ENCODE measurements around the gene PEAR1.

The PEAR1 gene

DNA sequence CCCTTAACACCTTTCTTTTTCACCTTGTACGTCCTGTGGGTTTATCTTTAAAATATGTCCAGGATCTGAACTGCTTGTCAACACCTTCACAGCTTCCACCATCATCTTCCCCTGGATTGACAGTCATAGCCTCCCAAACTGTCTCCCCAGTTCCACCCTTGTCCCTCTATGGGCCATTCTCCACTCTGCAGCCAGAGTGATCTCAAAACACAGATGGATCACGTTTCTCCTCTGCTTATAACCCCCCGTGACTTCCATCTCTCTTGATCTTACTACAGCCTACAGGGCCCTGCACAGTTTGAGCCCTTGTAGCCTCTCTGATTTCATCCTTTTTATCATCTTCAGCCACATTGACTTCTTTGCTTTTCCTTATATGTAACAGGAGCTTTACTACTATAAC lies 38.9 kb upstream of the PEAR1 start:
- no peak overlapping the region for H3K4me2 ChIP-seq (ENCODE audit: low read length)
- H3K18ac ChIP-seq (ENCODE audit: low read length) = no peak overlapping the region
- no peak overlapping the region for H2BK120ac ChIP-seq (ENCODE audit: insufficient read depth, low read length, poor library complexity)
- H4K8ac ChIP-seq (ENCODE audit: low read depth, low read length) = no peak overlapping the region
- H3K4ac ChIP-seq (ENCODE audit: low read depth, low read length) = no peak overlapping the region
- no CpG with 5 or more reads among the region's 3 CpGs for WGBS (ENCODE audit: extremely low coverage, insufficient coverage, insufficient read length)
- H2BK12ac ChIP-seq (ENCODE audit: low read length) = no peak overlapping the region
- H3K23ac ChIP-seq (ENCODE audit: low read length) = no peak overlapping the region
- no peak overlapping the region for H2AFZ ChIP-seq (ENCODE audit: insufficient read depth, low read length, poor library complexity)
- H4K12ac ChIP-seq (ENCODE audit: low read depth, low read length) = no peak overlapping the region
- no peak overlapping the region for H2AK5ac ChIP-seq (ENCODE audit: low read length)
- no peaks in the 10 kb centered on the region for H3K36me3 ChIP-seq (ENCODE audit: control insufficient read depth in 1 of 2, insufficient read depth in 2 of 2, low read length in 2 of 2)
- no peaks in the 10 kb centered on the region for H3K79me1 ChIP-seq (ENCODE audit: low read length)
- no peaks in the 10 kb centered on the region for H3K79me2 ChIP-seq (ENCODE audit: control insufficient read depth, insufficient read depth, low read length, poor library complexity)
- no peak for DNase-seq
- H3K27ac ChIP-seq (ENCODE audit: low read depth, low read length) = no peak overlapping the region
- H3K14ac ChIP-seq (ENCODE audit: low read length) = no peak overlapping the region
- H4K91ac ChIP-seq (ENCODE audit: low read depth, low read length) = no peak overlapping the region
- no peak overlapping the region for H2BK5ac ChIP-seq (ENCODE audit: low read depth, low read length, poor library complexity)
- H3K4me3 ChIP-seq (ENCODE audit: low read depth, low read length) = no peak overlapping the region
- H3K4me1 ChIP-seq (ENCODE audit: control insufficient read depth in 1 of 2, insufficient read depth in 2 of 2, low read length in 2 of 2) = peaks cover 0 to under 1% of the 10 kb centered on the region in 2 experiments
- peaks cover 11% of the 10 kb centered on the region for H3K9me3 ChIP-seq (ENCODE audit: insufficient read depth, low read depth, low read length)
- H3K9ac ChIP-seq (ENCODE audit: low read length) = no peak overlapping the region
- H3K27me3 ChIP-seq (ENCODE audit: insufficient read depth, low read length) = peaks cover 35% of the 10 kb centered on the region

DNA sequence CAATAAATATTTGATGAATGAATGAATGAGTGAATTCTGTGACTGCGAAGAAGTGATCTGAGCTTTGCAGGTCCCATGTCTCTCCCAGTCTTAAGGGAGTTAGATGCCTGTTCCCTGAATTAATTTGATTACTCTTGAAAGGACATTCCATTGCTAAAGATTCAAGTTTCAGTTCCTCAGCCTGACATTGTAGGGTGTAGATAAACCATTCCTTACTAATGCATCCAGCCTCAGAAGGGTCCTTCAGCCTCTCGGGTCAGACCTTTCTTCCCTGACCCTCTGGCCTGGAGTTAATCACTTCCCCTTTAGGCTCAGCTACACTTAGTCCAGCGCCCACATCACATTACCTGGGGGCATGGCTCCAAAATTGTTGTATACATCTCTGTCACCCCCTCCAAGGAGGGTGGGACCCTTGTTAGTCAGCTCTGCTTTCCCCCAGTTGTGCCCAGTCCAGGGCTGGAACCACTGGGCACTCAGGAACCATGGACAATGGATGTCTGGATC lies 37.2 kb upstream of the PEAR1 start:
- Histone ChIP-seq H4K91ac (ENCODE audit: low read depth, low read length) (no peak overlapping the region), H3K4ac (ENCODE audit: low read depth, low read length) (no peak overlapping the region), H3K79me2 (ENCODE audit: control insufficient read depth, insufficient read depth, low read length, poor library complexity) (no peaks in the 10 kb centered on the region), H2AK5ac (ENCODE audit: low read length) (no peak overlapping the region), H3K18ac (ENCODE audit: low read length) (no peak overlapping the region), H3K36me3 (ENCODE audit: control insufficient read depth in 1 of 2, insufficient read depth in 2 of 2, low read length in 2 of 2) (no peaks in the 10 kb centered on the region), H3K23ac (ENCODE audit: low read length) (no peak overlapping the region), H3K27me3 (ENCODE audit: insufficient read depth, low read length) (peaks cover 48% of the 10 kb centered on the region), H2BK120ac (ENCODE audit: insufficient read depth, low read length, poor library complexity) (no peak overlapping the region), H2BK5ac (ENCODE audit: low read depth, low read length, poor library complexity) (no peak overlapping the region), H3K4me1 (ENCODE audit: control insufficient read depth in 1 of 2, insufficient read depth in 2 of 2, low read length in 2 of 2) (peaks cover 4 to 10% of the 10 kb centered on the region in 2 experiments), H2BK12ac (ENCODE audit: low read length) (no peak overlapping the region), H3K27ac (ENCODE audit: low read depth, low read length) (no peak overlapping the region), H3K9me3 (ENCODE audit: insufficient read depth, low read depth, low read length) (peaks cover 13% of the 10 kb centered on the region), H3K4me2 (ENCODE audit: low read length) (no peak overlapping the region), H4K8ac (ENCODE audit: low read depth, low read length) (no peak overlapping the region), H3K9ac (ENCODE audit: low read length) (no peak overlapping the region), H3K14ac (ENCODE audit: low read length) (no peak overlapping the region), H2AFZ (ENCODE audit: insufficient read depth, low read length, poor library complexity) (no peak overlapping the region), H3K4me3 (ENCODE audit: low read depth, low read length) (no peak overlapping the region), H4K12ac (ENCODE audit: low read depth, low read length) (no peak overlapping the region), H3K79me1 (ENCODE audit: low read length) (no peaks in the 10 kb centered on the region)
- no CpG with 5 or more reads among the region's 3 CpGs for WGBS (ENCODE audit: extremely low coverage, insufficient coverage, insufficient read length)
- DNase-seq = no peak

DNA sequence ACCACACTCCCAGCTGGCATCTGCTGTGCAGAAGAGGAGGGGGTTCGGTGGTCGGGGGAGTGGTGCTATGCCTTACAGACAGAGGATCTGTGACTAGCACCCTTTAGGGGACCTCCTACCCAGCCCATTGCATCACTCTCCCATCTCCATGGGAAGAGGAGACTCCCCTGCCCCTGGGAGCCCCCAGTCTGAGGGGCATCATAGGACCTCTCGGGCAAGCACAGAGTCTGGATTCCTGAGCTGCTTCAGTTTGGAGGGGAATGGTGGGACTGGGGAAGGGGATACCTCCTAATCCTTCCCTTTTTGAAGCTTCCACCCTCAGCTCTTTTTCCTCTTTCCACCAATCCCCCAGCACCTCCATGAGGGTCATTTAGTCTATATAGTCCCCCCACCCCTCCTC lies 36.0 kb upstream of the PEAR1 start:
- no CpG with 5 or more reads among the region's 3 CpGs for WGBS (ENCODE audit: extremely low coverage, insufficient coverage, insufficient read length)
- Histone ChIP-seq H3K27ac (ENCODE audit: low read depth, low read length) (no peak overlapping the region), H3K9me3 (ENCODE audit: insufficient read depth, low read depth, low read length) (peaks cover 13% of the 10 kb centered on the region), H3K36me3 (ENCODE audit: control insufficient read depth in 1 of 2, insufficient read depth in 2 of 2, low read length in 2 of 2) (no peaks in the 10 kb centered on the region), H3K18ac (ENCODE audit: low read length) (no peak overlapping the region), H2BK12ac (ENCODE audit: low read length) (no peak overlapping the region), H2AK5ac (ENCODE audit: low read length) (no peak overlapping the region), H4K91ac (ENCODE audit: low read depth, low read length) (no peak overlapping the region), H3K23ac (ENCODE audit: low read length) (no peak overlapping the region), H3K4me3 (ENCODE audit: low read depth, low read length) (no peak overlapping the region), H4K12ac (ENCODE audit: low read depth, low read length) (no peak overlapping the region), H4K8ac (ENCODE audit: low read depth, low read length) (no peak overlapping the region), H3K14ac (ENCODE audit: low read length) (no peak overlapping the region), H2AFZ (ENCODE audit: insufficient read depth, low read length, poor library complexity) (no peak overlapping the region), H3K9ac (ENCODE audit: low read length) (no peak overlapping the region), H3K79me1 (ENCODE audit: low read length) (no peaks in the 10 kb centered on the region), H3K4ac (ENCODE audit: low read depth, low read length) (no peak overlapping the region), H3K79me2 (ENCODE audit: control insufficient read depth, insufficient read depth, low read length, poor library complexity) (no peaks in the 10 kb centered on the region), H3K27me3 (ENCODE audit: insufficient read depth, low read length) (peaks cover 56% of the 10 kb centered on the region), H2BK120ac (ENCODE audit: insufficient read depth, low read length, poor library complexity) (no peak overlapping the region), H3K4me1 (ENCODE audit: control insufficient read depth in 1 of 2, insufficient read depth in 2 of 2, low read length in 2 of 2) (peaks cover 4 to 13% of the 10 kb centered on the region in 2 experiments), H3K4me2 (ENCODE audit: low read length) (no peak overlapping the region), H2BK5ac (ENCODE audit: low read depth, low read length, poor library complexity) (no peak overlapping the region)
- no peak for DNase-seq

DNA sequence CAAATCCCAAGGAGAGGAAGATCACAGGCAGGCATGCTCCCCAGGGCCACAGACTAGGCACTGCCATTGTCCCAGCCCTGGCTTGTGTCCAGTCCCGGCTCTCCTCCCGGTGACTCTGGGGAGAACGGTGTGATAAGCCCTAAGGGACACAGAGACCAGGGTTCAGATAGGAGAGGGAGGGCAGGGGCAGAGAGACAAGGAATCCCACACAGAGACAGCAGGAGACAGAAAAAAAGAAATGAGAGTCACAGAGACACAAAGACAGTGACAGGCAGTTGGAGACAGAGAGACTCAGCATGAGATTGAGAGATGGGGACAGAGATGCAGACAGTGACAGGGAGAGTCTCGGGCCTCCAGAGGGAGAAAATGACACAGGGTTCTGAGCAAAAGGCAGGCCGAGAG lies 35.0 kb upstream of the PEAR1 start:
- Histone ChIP-seq H4K12ac (ENCODE audit: low read depth, low read length) (no peak overlapping the region), H3K79me1 (ENCODE audit: low read length) (no peaks in the 10 kb centered on the region), H3K9ac (ENCODE audit: low read length) (no peak overlapping the region), H3K79me2 (ENCODE audit: control insufficient read depth, insufficient read depth, low read length, poor library complexity) (no peaks in the 10 kb centered on the region), H2BK120ac (ENCODE audit: insufficient read depth, low read length, poor library complexity) (no peak overlapping the region), H2AFZ (ENCODE audit: insufficient read depth, low read length, poor library complexity) (no peak overlapping the region), H2BK12ac (ENCODE audit: low read length) (no peak overlapping the region), H3K36me3 (ENCODE audit: control insufficient read depth in 1 of 2, insufficient read depth in 2 of 2, low read length in 2 of 2) (no peaks in the 10 kb centered on the region), H3K27ac (ENCODE audit: low read depth, low read length) (no peak overlapping the region), H3K23ac (ENCODE audit: low read length) (no peak overlapping the region), H3K4me2 (ENCODE audit: low read length) (peak overlapping the region; percentile 20), H3K4me1 (ENCODE audit: control insufficient read depth in 1 of 2, insufficient read depth in 2 of 2, low read length in 2 of 2) (peaks cover 8 to 19% of the 10 kb centered on the region in 2 experiments), H3K9me3 (ENCODE audit: insufficient read depth, low read depth, low read length) (peaks cover 12% of the 10 kb centered on the region), H3K4me3 (ENCODE audit: low read depth, low read length) (no peak overlapping the region), H4K8ac (ENCODE audit: low read depth, low read length) (no peak overlapping the region), H3K14ac (ENCODE audit: low read length) (no peak overlapping the region), H3K18ac (ENCODE audit: low read length) (no peak overlapping the region), H2BK5ac (ENCODE audit: low read depth, low read length, poor library complexity) (no peak overlapping the region), H4K91ac (ENCODE audit: low read depth, low read length) (no peak overlapping the region), H3K27me3 (ENCODE audit: insufficient read depth, low read length) (peaks cover 56% of the 10 kb centered on the region), H2AK5ac (ENCODE audit: low read length) (no peak overlapping the region), H3K4ac (ENCODE audit: low read depth, low read length) (no peak overlapping the region)
- no CpG with 5 or more reads among the region's 5 CpGs for WGBS (ENCODE audit: extremely low coverage, insufficient coverage, insufficient read length)
- no peak for DNase-seq

Data from trophoblast cell (in vitro differentiated cells and primary cell).